ENCODE data around the gene BAIAP2.

- TF ChIP-seq, protein P1, sequence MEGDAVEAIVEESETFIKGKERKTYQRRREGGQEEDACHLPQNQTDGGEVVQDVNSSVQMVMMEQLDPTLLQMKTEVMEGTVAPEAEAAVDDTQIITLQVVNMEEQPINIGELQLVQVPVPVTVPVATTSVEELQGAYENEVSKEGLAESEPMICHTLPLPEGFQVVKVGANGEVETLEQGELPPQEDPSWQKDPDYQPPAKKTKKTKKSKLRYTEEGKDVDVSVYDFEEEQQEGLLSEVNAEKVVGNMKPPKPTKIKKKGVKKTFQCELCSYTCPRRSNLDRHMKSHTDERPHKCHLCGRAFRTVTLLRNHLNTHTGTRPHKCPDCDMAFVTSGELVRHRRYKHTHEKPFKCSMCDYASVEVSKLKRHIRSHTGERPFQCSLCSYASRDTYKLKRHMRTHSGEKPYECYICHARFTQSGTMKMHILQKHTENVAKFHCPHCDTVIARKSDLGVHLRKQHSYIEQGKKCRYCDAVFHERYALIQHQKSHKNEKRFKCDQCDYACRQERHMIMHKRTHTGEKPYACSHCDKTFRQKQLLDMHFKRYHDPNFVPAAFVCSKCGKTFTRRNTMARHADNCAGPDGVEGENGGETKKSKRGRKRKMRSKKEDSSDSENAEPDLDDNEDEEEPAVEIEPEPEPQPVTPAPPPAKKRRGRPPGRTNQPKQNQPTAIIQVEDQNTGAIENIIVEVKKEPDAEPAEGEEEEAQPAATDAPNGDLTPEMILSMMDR (conservative IDR thresholded peaks at IDR 0.05): no peak
- TF ChIP-seq ZFX (IDR thresholded peaks at IDR 0.05): no peak
Measured at GRCh38 chr17:81086789-81087551, 52.0 kb downstream of the BAIAP2 start.

Measured in C4-2B (cell line).